IMR-90 (cell line): Measurements from ENCODE around the gene IL22RA2.

Source experiments
- CEBPB ChIP-seq: IDR thresholded peaks from 2 replicates; pipeline ENCODE4 v1.6.1; 2012; ENCODE audit warnings: low read depth, low read length, improper control_type of control experiment
- CTCF ChIP-seq: conservative IDR thresholded peaks from 2 replicates; pipeline ENCODE4 v1.5.1; 2012; ENCODE audit warnings: mild to moderate bottlenecking, low read depth, low read length, improper control_type of control experiment
- MAZ ChIP-seq: IDR thresholded peaks from 2 replicates; pipeline ENCODE4 v1.6.1; 2012; ENCODE audit warnings: low read depth, mild to moderate bottlenecking, low read length, improper control_type of control experiment, moderate library complexity, borderline replicate concordance
- MXI1 ChIP-seq: IDR thresholded peaks from 2 replicates; pipeline ENCODE4 v1.6.1; 2012; ENCODE audit warnings: low read depth, mild to moderate bottlenecking, low read length, moderate library complexity, borderline replicate concordance
- POLR2A ChIP-seq: IDR thresholded peaks from 2 replicates; pipeline ENCODE4 v1.6.1; 2012; ENCODE audit warnings: mild to moderate bottlenecking, low read depth, low read length
- RAD21 ChIP-seq: IDR thresholded peaks from 2 replicates; pipeline ENCODE4 v1.6.1; 2012; ENCODE audit warnings: low read length, improper control_type of control experiment
- RCOR1 ChIP-seq: IDR thresholded peaks from 2 replicates; pipeline ENCODE4 v1.6.1; 2012; ENCODE audit warnings: mild to moderate bottlenecking, low read length, improper control_type of control experiment; ENCODE audit not compliant: insufficient replicate concordance
- RFX5 ChIP-seq: IDR thresholded peaks from 2 replicates; pipeline ENCODE4 v1.8.0; 2012; ENCODE audit warnings: low read depth, mild to moderate bottlenecking, low read length, moderate library complexity
- SMC3 ChIP-seq: fragments of 150-350 bp; IDR thresholded peaks from 2 replicates; pipeline ENCODE4 v1.6.1; 2016; ENCODE audit warnings: low read depth, mild to moderate bottlenecking, antibody characterized with exemption, low read length, moderate library complexity

GRCh38 chr6:137208279-137208678 lies 34.8 kb upstream of the IL22RA2 start:
- TF ChIP-seq CTCF: no peak
- no peak for TF ChIP-seq SMC3
- no peak for TF ChIP-seq POLR2A
- TF ChIP-seq RFX5: no peak
- TF ChIP-seq RAD21: no peak
- TF ChIP-seq RCOR1: no peak
- TF ChIP-seq MXI1: no peak
- TF ChIP-seq CEBPB: no peak
- TF ChIP-seq MAZ: no peak
